ENCODE results near the gene HOXD8.

HOXD8 gene

DNA sequence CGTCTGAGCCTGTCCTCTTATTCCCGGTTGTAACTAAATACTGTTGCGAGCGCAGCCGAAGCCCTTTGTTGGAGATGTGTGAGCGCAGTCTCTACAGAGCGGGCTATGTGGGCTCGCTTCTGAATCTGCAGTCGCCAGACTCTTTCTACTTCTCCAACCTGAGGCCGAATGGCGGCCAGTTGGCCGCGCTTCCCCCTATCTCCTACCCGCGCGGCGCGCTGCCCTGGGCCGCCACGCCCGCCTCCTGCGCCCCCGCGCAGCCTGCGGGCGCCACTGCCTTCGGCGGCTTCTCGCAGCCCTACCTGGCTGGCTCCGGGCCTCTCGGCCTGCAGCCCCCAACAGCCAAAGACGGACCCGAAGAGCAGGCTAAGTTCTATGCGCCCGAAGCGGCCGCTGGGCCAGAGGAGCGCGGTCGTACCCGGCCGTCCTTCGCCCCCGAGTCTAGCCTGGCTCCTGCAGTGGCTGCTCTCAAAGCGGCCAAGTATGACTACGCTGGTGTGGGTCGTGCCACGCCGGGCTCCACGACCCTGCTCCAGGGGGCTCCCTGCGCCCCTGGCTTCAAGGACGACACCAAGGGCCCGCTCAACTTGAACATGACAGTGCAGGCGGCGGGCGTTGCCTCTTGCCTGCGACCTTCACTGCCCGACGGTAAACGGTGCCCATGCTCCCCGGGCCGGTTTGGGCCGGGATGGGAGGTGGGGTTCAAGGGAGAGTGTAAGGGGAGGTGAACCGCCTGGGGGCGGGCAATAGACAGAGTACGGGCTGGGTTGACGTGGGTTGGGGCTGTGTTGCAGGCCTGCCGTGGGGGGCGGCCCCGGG is 29.6 kb upstream of the HOXD8 start, which contains the start of gene HOXD12:
HOXD12 (plus strand) TSS at position 68 of the 819 bp plus-strand sequence; CDS start at position 75, 7 bp downstream.
- DNase-seq (ENCODE audit: low read depth), result no peak
- H3K4me3 ChIP-seq (ENCODE audit: low read depth, low read length), result no peak within 1 kb of the TSS
- TF ChIP-seq, protein P1, sequence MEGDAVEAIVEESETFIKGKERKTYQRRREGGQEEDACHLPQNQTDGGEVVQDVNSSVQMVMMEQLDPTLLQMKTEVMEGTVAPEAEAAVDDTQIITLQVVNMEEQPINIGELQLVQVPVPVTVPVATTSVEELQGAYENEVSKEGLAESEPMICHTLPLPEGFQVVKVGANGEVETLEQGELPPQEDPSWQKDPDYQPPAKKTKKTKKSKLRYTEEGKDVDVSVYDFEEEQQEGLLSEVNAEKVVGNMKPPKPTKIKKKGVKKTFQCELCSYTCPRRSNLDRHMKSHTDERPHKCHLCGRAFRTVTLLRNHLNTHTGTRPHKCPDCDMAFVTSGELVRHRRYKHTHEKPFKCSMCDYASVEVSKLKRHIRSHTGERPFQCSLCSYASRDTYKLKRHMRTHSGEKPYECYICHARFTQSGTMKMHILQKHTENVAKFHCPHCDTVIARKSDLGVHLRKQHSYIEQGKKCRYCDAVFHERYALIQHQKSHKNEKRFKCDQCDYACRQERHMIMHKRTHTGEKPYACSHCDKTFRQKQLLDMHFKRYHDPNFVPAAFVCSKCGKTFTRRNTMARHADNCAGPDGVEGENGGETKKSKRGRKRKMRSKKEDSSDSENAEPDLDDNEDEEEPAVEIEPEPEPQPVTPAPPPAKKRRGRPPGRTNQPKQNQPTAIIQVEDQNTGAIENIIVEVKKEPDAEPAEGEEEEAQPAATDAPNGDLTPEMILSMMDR (IDR thresholded peaks at IDR 0.05; ENCODE audit: insufficient read depth, low read depth, low read length, missing control alignments), result no peak

DNA sequence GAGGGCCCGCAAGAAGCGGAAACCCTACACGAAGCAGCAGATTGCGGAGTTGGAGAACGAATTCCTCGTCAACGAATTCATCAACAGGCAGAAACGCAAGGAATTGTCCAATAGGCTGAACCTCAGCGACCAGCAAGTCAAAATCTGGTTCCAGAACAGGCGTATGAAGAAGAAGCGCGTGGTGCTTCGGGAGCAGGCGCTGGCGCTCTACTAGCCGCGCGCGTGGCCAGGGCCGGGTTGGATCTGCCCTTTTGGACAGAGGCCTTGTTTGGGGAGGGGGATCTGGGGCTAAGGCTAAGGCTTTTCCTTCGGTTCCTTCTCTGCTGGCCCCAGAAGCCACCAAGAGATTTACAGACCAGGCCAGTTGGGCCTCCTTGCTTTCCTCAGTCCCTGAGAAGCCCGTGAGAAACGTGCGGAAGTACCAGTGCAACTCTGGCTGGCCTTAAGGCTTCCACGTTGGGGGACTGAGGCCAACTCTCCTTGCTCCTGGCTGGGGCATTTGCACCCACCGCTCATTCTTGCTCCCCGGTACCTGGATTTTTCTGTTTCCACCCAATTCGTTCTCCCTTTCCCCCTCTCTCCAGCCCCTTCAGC is 28.9 kb upstream of the HOXD8 start:
- no peak overlapping the region for H3K4me3 ChIP-seq (ENCODE audit: low read depth, low read length)
- TF ChIP-seq, protein P1 (IDR thresholded peaks at IDR 0.05; ENCODE audit: insufficient read depth, low read depth, low read length, missing control alignments), result no peak
- no peak for DNase-seq (ENCODE audit: low read depth)

DNA sequence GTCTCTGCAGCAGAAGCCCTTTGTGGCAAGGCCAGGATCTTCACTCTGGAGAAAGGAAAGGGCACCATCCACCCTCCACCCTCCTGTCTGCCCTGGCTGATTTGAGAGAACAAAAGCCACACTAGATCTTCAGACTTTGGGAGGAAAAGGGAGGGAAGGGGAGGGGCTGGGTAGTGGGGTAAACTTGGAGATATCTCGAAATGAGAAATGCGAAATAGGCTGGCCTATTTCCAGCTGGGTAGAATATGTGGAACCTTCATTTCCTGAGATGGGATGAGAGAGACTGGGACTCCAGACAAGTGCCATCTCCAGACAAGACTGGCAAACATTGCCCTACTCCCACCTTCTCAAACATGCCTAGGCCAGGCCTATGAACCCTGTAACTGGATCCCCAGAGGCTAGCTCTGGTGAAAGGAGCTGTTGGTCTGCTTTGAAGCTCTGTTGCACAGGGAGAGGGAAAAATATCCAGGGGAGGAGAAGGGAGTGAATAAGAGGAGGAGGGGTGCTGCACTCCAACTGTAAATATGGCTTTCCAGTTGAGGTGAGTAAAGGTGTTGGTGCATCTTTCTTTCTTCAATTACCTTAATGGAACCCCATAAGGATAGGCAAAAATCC is 28.2 kb upstream of the HOXD8 start:
- TF ChIP-seq, protein P1 (IDR thresholded peaks at IDR 0.05; ENCODE audit: insufficient read depth, low read depth, low read length, missing control alignments), result no peak
- no peak for DNase-seq (ENCODE audit: low read depth)
- no peak overlapping the region for H3K4me3 ChIP-seq (ENCODE audit: low read depth, low read length)

DNA sequence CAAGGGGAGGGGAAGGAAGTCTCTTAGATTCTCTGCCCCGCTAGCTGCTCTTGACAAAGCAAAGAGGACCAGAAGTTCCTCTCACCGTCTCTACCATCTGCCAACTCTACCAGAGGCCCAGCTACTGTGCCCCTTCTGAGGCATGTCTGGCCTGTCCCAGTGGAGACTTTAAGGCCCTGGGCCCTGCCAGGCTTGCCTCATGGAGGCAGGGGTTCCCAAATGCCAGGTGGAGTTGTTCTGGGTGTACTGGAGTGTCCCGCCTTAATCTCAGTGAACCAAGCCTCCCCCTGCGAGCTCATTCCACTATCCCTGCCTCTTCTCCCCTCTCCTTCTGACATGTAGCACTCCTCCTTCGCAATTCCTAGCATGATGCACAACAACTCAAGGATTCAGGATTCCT is 27.7 kb upstream of the HOXD8 start:
- DNase-seq (ENCODE audit: low read depth), result no peak
- TF ChIP-seq, protein P1 (IDR thresholded peaks at IDR 0.05; ENCODE audit: insufficient read depth, low read depth, low read length, missing control alignments), result no peak
- no peak overlapping the region for H3K4me3 ChIP-seq (ENCODE audit: low read depth, low read length)

DNA sequence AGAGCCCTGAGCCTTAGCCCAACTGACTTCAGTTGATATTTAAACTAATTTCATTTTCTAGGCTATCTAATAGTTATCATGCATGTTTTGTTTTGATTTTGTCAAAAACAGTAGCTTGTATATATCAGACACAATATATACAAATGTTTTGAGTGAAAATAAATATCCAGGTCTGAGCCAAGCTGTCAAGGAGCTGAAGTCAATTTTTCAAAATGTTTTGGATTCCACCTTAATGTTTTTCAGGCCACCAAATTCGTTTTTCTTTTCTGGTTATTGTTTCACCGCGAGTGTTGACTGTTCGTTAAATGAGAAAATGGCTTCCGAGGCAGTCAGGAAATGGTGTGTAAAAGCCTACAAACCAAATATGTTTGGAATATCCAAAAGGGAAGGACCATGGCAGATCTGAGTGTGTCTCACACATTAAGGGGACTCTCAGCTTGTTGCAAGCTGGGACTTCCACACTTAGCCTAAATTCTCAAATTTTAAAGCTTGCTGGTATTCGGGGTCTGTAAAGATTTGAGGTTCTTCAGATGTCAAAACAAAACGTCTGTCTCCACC is 27.1 kb upstream of the HOXD8 start:
- H3K4me3 ChIP-seq (ENCODE audit: low read depth, low read length), result no peak overlapping the region
- TF ChIP-seq, protein P1 (IDR thresholded peaks at IDR 0.05; ENCODE audit: insufficient read depth, low read depth, low read length, missing control alignments), result no peak
- DNase-seq (ENCODE audit: low read depth), result no peak

DNA sequence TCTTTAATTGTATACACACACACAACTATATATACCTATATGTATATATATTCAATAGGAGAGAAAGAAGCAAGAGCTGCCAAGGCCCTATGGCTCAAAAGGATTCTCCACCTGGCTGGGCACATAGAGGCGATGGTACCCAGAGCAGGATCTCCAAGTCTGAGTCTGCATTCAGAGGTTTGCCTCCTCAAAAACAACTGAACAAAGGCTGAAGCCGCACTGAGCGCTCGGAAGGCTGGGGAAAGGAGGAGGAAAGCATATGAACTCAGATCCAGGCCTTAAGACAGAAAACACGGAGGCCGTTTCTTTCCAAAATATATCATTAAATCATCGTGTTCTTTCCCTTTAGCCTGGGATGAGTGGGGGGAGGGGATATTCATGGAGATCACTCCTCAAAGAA is 26.3 kb upstream of the HOXD8 start:
- H3K4me3 ChIP-seq (ENCODE audit: low read depth, low read length), result no peak overlapping the region
- TF ChIP-seq, protein P1 (IDR thresholded peaks at IDR 0.05; ENCODE audit: insufficient read depth, low read depth, low read length, missing control alignments), result no peak
- DNase-seq (ENCODE audit: low read depth), result no peak
